GM12865 (cell line): ENCODE measurements around the gene TMIGD3.
A peak's percentile ranks its signal among the peaks of the same experiment; 100 is the strongest.

Experiments
- DNase-seq: peaks from one replicate; pipeline ENCODE4 v3.0.0; 2010; ENCODE audit warnings: low read depth
- H3K4me3 ChIP-seq: 2 replicates; pipeline ENCODE4 v1.5.1; 2011; ENCODE audit warnings: mild to moderate bottlenecking, low read depth, low read length, control low read depth
- CTCF ChIP-seq: IDR thresholded peaks from 2 replicates; pipeline ENCODE4 v1.5.1; 2011; ENCODE audit warnings: low read length, control low read depth, low read depth, inconsistent platforms; ENCODE audit not compliant: insufficient read depth; ENCODE audit errors: missing control alignments

The TMIGD3 gene

DNA sequence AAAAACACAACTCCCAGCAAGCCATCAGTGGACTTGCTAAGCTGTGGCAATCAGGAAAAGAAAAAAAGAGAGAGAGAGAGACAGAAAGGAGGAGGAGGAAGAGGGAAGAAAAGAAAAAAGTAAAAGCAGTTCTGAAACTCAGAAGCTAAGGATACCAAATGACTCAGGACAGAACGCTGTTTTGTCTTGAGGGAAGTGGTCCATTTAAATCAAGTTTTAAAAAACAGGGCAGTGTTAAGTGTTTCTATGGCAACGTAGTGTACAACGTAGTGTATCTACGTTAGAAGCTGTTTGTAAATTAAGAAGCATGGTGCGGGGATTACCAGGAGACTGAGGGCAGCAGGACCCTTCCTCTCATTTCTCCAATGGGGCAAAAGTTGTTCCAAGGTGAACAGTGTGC lies 5.8 kb downstream of the TMIGD3 start:
- TF ChIP-seq CTCF: no peak
- DNase-seq: peak; percentile 32
- H3K4me3 ChIP-seq: no peak overlapping the region

DNA sequence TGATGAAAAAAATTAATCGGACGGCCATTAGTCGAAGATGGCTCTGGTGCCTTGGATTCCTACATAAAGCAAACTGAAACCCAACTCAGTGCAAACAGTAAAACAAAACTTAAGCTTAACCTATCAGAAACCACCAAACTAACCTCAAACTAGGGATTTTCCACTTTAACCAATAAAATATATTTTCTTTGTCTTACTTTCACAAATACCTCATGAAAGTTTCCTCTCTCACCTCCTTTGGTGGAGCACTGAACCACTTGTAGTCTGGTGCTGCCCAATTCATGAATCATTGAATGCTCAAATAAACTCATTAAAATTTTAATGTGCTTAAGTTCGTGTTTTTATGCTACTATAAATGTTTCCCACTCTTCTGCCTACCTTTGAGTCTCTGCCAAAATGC lies 7.0 kb downstream of the TMIGD3 start:
- H3K4me3 ChIP-seq: no peak overlapping the region
- TF ChIP-seq CTCF: no peak
- DNase-seq: peak; percentile 55

DNA sequence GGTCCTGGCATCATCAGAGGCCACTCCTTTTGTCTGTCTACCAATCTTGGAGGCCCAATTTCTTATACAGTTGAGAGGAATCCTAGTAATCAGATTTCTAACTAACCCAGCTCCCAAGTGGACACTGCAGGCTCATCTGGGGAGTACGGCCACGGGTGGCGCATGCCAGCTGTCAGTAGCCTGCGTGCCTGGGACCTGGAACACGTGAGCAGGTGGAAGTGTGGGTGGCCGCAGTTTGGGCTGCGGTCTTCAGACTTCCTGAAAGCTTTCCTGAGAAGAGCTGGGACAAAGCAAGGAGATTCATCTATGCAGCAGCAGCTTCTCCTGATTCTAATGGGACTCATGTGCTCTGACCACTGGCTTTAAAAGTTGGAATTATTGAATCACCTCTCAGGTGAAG lies 12.4 kb downstream of the TMIGD3 start:
- no peak for DNase-seq
- TF ChIP-seq CTCF: no peak
- H3K4me3 ChIP-seq: no peak overlapping the region

DNA sequence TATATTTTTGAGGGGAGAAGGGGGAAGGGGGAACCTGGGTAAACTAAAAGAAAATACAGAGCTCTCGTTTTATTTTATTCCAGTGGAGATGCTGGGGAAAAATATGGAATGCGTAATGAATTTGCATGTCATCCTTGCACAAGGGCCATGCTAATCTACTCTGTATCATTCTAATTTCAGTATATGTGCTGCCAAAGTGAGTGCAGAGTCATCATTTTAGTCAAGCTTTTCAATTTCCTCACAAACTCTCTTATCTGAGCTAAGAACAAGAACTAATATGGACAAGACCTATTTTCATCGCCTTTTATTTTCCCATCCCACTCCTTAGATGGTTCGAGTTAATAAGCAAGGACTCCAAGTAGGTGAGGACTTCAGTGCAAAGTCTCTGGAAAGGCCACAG lies 13.2 kb downstream of the TMIGD3 start:
- DNase-seq: no peak
- H3K4me3 ChIP-seq: no peak overlapping the region
- no peak for TF ChIP-seq CTCF

GRCh38 chr1:111489604-111490003 lies 13.8 kb downstream of the TMIGD3 start:
- H3K4me3 ChIP-seq: no peak overlapping the region
- DNase-seq: no peak
- TF ChIP-seq CTCF: no peak

- H3K4me3 ChIP-seq: no peak overlapping the region
- TF ChIP-seq CTCF: no peak
- no peak for DNase-seq
Observed at GRCh38 chr1:111488669-111489068, 14.8 kb downstream of the TMIGD3 start.

DNA sequence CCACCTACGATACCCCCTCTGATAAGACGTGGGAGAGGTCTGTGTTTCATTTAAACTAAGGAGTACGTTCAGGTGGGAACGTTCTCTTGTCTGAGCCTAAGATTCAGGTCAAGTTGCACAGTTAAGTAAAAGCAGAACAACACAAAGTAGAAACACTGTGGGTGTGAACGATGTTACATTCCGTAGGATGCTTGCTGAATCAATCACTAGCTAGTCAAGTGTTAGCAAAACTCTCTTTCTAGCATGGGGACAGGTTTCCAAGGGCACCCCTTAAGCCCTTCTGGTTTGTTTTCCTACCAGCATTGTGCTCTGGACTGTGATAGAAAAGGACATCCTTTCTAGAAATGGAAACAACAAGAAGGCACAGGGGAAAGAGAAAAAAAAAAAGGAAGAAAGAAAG lies 16.3 kb downstream of the TMIGD3 start:
- no peak for DNase-seq
- TF ChIP-seq CTCF: no peak

More for the DNA sequence above, 16.3 kb downstream of the TMIGD3 start:
- H3K4me3 ChIP-seq: no peak overlapping the region
